ENCODE results near the gene NFKBIZ.
"Not testable (repeated sequence)": the region's sequence is repeated elsewhere in the genome, so short reads cannot be mapped to it uniquely, and the experiment has no call there.

NFKBIZ gene

GRCh38 chr3:101879102-101879501 lies 29.8 kb downstream of the NFKBIZ start:
- no peak for DNase-seq

GRCh38 chr3:101879623-101880284 lies 30.4 kb downstream of the NFKBIZ start:
- DNase-seq, result peak in 1 of 2 donors; percentile 21

- DNase-seq, result no peak
These were observed 35.5 kb downstream of the NFKBIZ start for GRCh38 chr3:101884776-101885175.

DNA sequence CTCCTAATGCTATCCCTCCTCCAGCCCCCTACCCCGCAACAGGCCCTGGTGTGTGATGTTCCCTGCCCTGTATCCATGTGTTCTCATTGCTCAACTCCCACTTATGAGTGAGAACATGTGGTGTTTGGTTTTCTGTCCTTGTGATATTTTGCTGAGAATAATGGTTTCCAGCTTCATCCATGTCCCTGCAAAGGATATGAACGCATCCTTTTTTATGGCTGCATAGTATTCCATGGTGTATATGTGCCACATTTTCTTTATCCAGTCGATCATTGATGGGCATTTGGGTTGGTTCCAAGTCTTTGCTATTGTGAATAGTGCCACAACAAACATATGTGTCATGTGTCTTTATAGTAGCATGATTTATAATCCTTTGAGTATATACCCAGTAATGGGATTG lies 36.3 kb downstream of the NFKBIZ start:
- not testable (repeated sequence) for DNase-seq

- no peak for DNase-seq
These were observed 37.3 kb downstream of the NFKBIZ start for GRCh38 chr3:101886626-101887025.

- DNase-seq, result no peak
These were observed 39.3 kb downstream of the NFKBIZ start for GRCh38 chr3:101888653-101889052.

DNA sequence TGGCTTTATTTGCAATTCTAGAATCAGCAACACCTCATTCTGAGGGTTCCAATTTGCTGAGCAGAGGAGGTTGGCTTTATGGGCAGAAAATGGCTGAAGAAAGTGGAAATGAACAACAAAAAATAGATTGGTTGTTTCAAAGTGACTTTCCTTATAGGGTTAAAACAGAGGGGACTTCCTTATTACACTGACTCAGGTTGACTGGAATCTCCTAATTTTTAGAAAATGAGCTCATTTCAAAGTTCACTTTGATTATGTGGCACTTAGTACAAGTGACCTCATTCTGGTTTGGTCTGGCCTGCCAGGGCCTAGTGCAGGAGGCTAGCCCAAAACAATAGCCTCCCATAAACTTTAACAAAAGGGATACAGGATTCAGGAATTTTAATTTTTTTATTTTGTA lies 41.4 kb downstream of the NFKBIZ start:
- no peak for DNase-seq

- no peak for DNase-seq
These were observed 43.3 kb downstream of the NFKBIZ start for GRCh38 chr3:101892648-101893047.

DNA sequence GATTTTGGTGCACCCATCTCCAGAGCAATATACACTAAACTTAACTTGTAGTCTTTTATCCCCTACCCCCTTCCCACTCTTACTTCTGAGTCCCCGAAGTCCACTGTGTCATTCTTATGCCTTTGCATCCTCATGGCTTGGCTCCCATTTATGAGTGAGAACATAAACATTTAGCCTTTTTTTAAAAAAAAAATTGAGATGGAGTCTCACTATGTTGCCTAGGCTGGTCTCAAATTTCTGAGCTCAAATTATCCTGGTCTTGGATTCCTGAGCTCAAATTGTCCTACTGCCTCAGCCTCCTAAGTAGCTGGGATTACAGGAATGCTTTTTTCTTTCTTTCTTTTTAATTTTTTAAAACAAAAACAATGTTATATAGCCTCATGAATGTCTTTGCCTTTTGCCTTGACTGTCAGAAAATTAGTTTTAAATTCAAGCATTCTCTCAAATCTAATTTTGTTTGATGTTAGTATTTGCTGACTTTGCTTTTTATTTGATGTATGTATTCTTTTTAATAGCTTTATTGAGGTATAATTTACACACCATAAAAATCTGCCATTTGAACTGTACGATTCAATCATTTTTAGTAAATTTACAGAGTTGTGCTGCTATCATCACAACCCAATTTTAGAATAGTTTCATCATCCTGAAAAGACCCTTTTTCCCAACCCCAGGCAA lies 46.9 kb downstream of the NFKBIZ start:
- no peak for DNase-seq

DNA sequence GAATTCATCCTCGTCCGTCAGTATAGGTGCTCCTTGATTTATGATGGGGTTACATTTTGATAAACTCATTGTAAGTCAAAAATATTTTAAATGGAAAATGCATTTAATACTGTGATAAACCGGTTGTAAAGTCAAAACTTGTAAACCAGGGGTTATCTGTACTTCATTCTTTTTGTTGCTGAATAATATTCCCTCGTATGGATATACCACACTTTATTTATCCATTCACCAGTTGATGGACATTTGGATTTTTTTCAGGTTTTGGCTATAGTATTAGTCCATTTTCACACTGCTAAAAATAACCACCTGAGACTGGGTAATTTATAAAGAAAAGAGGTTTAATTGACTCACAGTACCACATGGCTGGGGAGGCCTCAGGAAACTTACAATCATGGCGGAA lies 47.7 kb downstream of the NFKBIZ start:
- DNase-seq, result no peak

GRCh38 chr3:101898039-101898438 lies 48.7 kb downstream of the NFKBIZ start:
- DNase-seq, result no peak

- peak in 1 of 2 donors; percentile 70 for DNase-seq
These were observed 49.4 kb downstream of the NFKBIZ start for GRCh38 chr3:101898752-101899169.

- no peak for DNase-seq
These were observed 51.0 kb downstream of the NFKBIZ start for GRCh38 chr3:101900316-101900715.

- no peak for DNase-seq
These were observed 51.4 kb downstream of the NFKBIZ start for GRCh38 chr3:101900736-101901135.

- peak in 1 of 2 donors; percentile 37 for DNase-seq
These were observed 52.7 kb downstream of the NFKBIZ start for GRCh38 chr3:101902041-101902440.

DNA sequence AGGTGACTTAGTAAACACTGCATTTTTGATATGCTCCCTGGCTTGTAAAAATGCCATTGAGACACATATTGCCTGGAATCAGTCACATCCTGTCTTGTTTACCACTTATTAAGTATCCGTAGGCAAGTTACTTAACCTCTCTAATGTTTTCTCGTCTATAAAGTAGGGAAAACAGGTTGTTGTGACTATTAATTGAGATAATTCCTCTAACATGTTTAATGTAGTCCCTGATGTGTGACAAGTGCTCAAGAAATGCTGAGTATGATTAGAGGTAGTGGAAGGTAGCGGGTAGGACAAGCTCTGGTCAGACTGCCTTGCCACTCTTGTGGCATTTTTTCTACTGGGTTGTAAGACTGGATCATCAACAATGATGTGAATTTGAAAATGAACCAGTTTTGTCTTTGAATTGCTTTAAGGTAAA lies 54.1 kb downstream of the NFKBIZ start:
- no peak for DNase-seq

- DNase-seq, result not testable (repeated sequence)
These were observed 56.3 kb downstream of the NFKBIZ start for GRCh38 chr3:101905573-101905972.

Data from bone marrow (tissue), 2 donors.